Right lobe of liver (tissue), 4 donors: ENCODE results near the gene CACNB3.

Experiments
- POLR2A ChIP-seq: fragments of 450-650 bp; IDR thresholded peaks from one replicate; pipeline ENCODE4 v1.6.1; 2017; ENCODE audit warnings: antibody characterized with exemption, mild to moderate bottlenecking
- TF ChIP-seq, protein P1 (sequence below), 4 donors: fragments of 200-600 bp in 3 of 4; fragments of 450-650 bp in 1 of 4; IDR thresholded peaks; one replicate each; pipeline versions ENCODE4 v1.5.1 to v1.8.0; 2016 to 2022; ENCODE audit warnings: antibody characterized with exemption in 4 of 4, mild to moderate bottlenecking in 2 of 4
- donor health status: DM: no; HTN: no; CAD: no.
- donor health status: DM: no; HTN: no; CAD: no.
- donor health status: DM: no; HTN: yes; CAD: no.

DNA sequence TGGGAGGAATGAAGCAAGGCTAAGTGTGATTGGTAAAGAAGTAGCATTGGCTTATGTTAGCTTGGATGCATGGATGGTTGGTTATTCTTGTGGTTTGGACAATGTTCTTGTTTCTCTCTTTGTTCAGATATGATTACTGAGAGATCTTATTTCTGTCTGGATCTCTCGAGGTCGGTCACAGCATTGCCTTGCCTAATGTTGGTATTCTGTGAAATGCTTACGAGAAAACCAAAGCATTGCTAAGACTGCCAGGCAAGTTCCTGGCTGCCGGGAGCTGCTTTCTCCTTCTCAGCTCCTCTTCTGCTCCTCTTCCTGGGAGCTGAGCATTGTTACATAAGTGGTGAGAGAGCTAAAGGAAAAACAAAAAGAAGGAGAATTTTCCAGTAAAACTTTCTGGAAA, 54.8 kb downstream of the CACNB3 start:
- no peak for TF ChIP-seq POLR2A
- TF ChIP-seq, protein P1, sequence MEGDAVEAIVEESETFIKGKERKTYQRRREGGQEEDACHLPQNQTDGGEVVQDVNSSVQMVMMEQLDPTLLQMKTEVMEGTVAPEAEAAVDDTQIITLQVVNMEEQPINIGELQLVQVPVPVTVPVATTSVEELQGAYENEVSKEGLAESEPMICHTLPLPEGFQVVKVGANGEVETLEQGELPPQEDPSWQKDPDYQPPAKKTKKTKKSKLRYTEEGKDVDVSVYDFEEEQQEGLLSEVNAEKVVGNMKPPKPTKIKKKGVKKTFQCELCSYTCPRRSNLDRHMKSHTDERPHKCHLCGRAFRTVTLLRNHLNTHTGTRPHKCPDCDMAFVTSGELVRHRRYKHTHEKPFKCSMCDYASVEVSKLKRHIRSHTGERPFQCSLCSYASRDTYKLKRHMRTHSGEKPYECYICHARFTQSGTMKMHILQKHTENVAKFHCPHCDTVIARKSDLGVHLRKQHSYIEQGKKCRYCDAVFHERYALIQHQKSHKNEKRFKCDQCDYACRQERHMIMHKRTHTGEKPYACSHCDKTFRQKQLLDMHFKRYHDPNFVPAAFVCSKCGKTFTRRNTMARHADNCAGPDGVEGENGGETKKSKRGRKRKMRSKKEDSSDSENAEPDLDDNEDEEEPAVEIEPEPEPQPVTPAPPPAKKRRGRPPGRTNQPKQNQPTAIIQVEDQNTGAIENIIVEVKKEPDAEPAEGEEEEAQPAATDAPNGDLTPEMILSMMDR (IDR thresholded peaks at IDR 0.05), result no peak
